ENCODE results near the gene MYT1.

DNA sequence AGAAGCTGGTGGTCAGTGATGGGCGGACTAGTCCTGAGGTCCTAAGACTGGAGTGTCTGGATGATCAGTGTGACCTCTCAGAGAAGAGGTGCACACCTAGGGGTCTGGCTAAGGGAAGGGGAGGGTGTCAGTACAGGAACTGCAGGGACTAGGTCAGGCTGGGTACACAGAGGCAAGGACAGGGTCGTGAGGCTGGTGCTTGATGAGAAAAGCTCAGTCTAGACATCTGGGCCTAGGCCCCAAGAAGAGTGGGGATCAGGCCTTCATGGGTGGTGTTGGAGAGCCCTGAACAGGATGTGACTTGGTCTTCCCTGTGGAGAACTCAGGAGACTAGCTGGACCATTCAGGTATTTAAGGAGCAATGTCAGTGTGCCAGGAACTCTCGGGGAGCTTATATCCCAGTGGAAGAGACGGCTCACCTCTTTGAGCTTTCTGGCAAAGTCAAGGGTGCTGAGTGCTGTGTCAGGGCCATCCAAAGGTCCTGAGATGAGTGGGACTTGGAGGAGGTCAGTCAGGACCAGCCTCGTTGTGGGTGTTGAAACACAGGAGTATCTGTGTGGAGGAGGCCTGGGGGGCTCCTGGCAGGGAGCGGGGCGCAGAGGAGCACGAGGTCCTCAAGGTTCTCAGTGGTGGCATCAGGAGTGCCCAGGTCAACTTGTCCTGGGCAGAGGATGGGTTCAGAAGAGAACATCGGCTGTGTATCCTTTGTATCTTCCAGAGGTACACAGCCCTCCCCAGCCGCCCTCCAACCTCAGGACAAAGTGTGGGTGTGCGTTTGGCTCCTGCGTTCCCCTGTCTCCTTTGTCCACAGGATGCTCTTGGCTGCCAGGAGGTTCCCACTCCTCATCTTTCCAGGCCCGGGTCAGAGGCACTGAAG, 13.3 kb upstream of the MYT1 start:
- TF ChIP-seq, protein P1, sequence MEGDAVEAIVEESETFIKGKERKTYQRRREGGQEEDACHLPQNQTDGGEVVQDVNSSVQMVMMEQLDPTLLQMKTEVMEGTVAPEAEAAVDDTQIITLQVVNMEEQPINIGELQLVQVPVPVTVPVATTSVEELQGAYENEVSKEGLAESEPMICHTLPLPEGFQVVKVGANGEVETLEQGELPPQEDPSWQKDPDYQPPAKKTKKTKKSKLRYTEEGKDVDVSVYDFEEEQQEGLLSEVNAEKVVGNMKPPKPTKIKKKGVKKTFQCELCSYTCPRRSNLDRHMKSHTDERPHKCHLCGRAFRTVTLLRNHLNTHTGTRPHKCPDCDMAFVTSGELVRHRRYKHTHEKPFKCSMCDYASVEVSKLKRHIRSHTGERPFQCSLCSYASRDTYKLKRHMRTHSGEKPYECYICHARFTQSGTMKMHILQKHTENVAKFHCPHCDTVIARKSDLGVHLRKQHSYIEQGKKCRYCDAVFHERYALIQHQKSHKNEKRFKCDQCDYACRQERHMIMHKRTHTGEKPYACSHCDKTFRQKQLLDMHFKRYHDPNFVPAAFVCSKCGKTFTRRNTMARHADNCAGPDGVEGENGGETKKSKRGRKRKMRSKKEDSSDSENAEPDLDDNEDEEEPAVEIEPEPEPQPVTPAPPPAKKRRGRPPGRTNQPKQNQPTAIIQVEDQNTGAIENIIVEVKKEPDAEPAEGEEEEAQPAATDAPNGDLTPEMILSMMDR (IDR thresholded peaks at IDR 0.05; ENCODE audit: poor library complexity) = no peak
- TF ChIP-seq EZH2phosphoT487 (IDR thresholded peaks at IDR 0.05; ENCODE audit: low read depth, severe bottlenecking, unreplicated experiment) = no peak

Measured in hepatocyte (in vitro differentiated cells).